HepG2 (cell line): Measurements from ENCODE around the gene SETD1B. TPM values are rescaled to one million over a fixed set of nuclear protein-coding genes. Genes with fewer than 3 reads are reported as not detected.

Source experiments
- ARNT2 ChIP-seq: sonication (generic); formaldehyde crosslinking; IDR thresholded peaks from 2 replicates; pipeline ENCODE4 v1.8.0; 2022; ENCODE audit warnings: mild to moderate bottlenecking, low read depth, missing genetic modification reagents, moderate library complexity
- BCL3 ChIP-seq: sonication (generic); formaldehyde crosslinking; IDR thresholded peaks from 2 replicates; pipeline ENCODE4 v1.5.1; 2020; ENCODE audit warnings: mild to moderate bottlenecking, missing genetic modification reagents, moderate library complexity
- CENPT ChIP-seq: sonication (generic); formaldehyde crosslinking; IDR thresholded peaks from 2 replicates; pipeline ENCODE4 v1.8.0; 2022; ENCODE audit warnings: low read depth, mild to moderate bottlenecking, moderate library complexity, missing genetic modification reagents
- DMTF1 ChIP-seq: sonication (generic); formaldehyde crosslinking; IDR thresholded peaks from 2 replicates; pipeline ENCODE4 v1.4.0; 2020; ENCODE audit warnings: mild to moderate bottlenecking, missing genetic modification reagents
- PRPF4 ChIP-seq: fragments of 200-400 bp; formaldehyde crosslinking; IDR thresholded peaks from 2 replicates; pipeline ENCODE4 v1.6.1; 2016; ENCODE audit warnings: low read length, low read depth; ENCODE audit not compliant: poor library complexity, severe bottlenecking
- REL ChIP-seq: sonication (generic); formaldehyde crosslinking; conservative IDR thresholded peaks from 2 replicates; pipeline ENCODE4 v1.8.0; 2022; ENCODE audit warnings: mild to moderate bottlenecking, missing genetic modification reagents, moderate library complexity
- SETDB1 ChIP-seq: sonication (generic); formaldehyde crosslinking; IDR thresholded peaks from 2 replicates; pipeline ENCODE4 v1.5.1; 2020; ENCODE audit warnings: missing genetic modification reagents, mild to moderate bottlenecking, borderline replicate concordance
- TARDBP ChIP-seq: sonication (generic); formaldehyde crosslinking; IDR thresholded peaks from 2 replicates; pipeline ENCODE4 v1.8.0; 2022; ENCODE audit warnings: mild to moderate bottlenecking, missing genetic modification reagents
- TCF7L2 ChIP-seq: IDR thresholded peaks from 2 replicates; pipeline ENCODE4 v1.6.1; 2011; ENCODE audit warnings: mild to moderate bottlenecking, low read depth, low read length, moderate library complexity
- ZBTB1 ChIP-seq: sonication (generic); formaldehyde crosslinking; IDR thresholded peaks from 2 replicates; pipeline ENCODE4 v1.4.0; 2020; ENCODE audit warnings: missing genetic modification reagents, borderline replicate concordance
- ZBTB14 ChIP-seq: sonication (generic); formaldehyde crosslinking; IDR thresholded peaks from 2 replicates; pipeline ENCODE4 v1.4.0; 2020; ENCODE audit warnings: missing genetic modification reagents
- ZNF407 ChIP-seq: sonication (generic); formaldehyde crosslinking; IDR thresholded peaks from one replicate; pipeline ENCODE4 v1.5.1; 2020; ENCODE audit warnings: mild to moderate bottlenecking, missing genetic modification reagents; ENCODE audit errors: not compliant biosample characterization
- ZNF558 ChIP-seq: sonication (generic); formaldehyde crosslinking; IDR thresholded peaks from 2 replicates; pipeline ENCODE4 v1.9.0; 2022; ENCODE audit warnings: mild to moderate bottlenecking, missing genetic modification reagents, borderline replicate concordance
- polyA plus RNA-seq, 8 experiments: library from polyadenylated mRNA; depleted of rRNA in 3 of 8; stranded (reverse) in 7 of 8; unstranded in 1 of 8; fragments of >200 nt; fragmentation: Illumina TruSeq in 4 of 8; extraction: Trizol in 4 of 8; gene quantifications; 2 replicates each; pipeline versions ENCODE4 v1.2.1 to v1.2.3, GENCODE V29; 2011 to 2016; ENCODE audit warnings: low read depth in 4 of 8, missing spikeins in 1 of 8, mixed read lengths in 1 of 8; ENCODE audit not compliant: insufficient read depth in 1 of 8
- total RNA-seq, 5 experiments: library from RNA; depleted of rRNA; stranded (reverse); fragments of >200 nt; fragmentation: Illumina TruSeq; extraction: Trizol; gene quantifications; 2 replicates each; pipeline ENCODE4 v1.2.3, GENCODE V29; 2016; ENCODE audit warnings: low read depth in 1 of 5

SETD1B gene
- total and polyA plus RNA-seq, 2 of the 13 experiments (the other 11 are each of a cell fraction or from before 2014, with no cell fraction given), result 1.1 to 1.4 TPM

GRCh38 chr12:121776190-121777098 lies 27.4 kb upstream of the SETD1B start (continued):
- TF ChIP-seq ZNF407, result no peak
- TF ChIP-seq ZNF558 (CRISPR knock-in tag), result no peak
- TF ChIP-seq DMTF1 (CRISPR knock-in tag), result no peak
- TF ChIP-seq ARNT2 (CRISPR knock-in tag), result no peak
- no peak for TF ChIP-seq REL (CRISPR knock-in tag)
- no peak for TF ChIP-seq ZBTB1 (CRISPR knock-in tag)
- TF ChIP-seq BCL3 (CRISPR knock-in tag), result no peak
- no peak for TF ChIP-seq SETDB1 (CRISPR knock-in tag)
- TF ChIP-seq PRPF4, result no peak
- no peak for TF ChIP-seq TARDBP (CRISPR knock-in tag)
- TF ChIP-seq TCF7L2, result no peak
- TF ChIP-seq ZBTB14 (CRISPR knock-in tag), result no peak
- no peak for TF ChIP-seq CENPT (CRISPR knock-in tag)
- TF ChIP-seq, all 625 proteins: peak for 42
